ENCODE measurements around the gene PRKCH.

GRCh38 chr14:61334197-61334701, 12.9 kb downstream of the PRKCH start:
- no peak for TF ChIP-seq ZNF600 (tag by site-specific recombination; IDR thresholded peaks at IDR 0.05)
- TF ChIP-seq, protein P1, sequence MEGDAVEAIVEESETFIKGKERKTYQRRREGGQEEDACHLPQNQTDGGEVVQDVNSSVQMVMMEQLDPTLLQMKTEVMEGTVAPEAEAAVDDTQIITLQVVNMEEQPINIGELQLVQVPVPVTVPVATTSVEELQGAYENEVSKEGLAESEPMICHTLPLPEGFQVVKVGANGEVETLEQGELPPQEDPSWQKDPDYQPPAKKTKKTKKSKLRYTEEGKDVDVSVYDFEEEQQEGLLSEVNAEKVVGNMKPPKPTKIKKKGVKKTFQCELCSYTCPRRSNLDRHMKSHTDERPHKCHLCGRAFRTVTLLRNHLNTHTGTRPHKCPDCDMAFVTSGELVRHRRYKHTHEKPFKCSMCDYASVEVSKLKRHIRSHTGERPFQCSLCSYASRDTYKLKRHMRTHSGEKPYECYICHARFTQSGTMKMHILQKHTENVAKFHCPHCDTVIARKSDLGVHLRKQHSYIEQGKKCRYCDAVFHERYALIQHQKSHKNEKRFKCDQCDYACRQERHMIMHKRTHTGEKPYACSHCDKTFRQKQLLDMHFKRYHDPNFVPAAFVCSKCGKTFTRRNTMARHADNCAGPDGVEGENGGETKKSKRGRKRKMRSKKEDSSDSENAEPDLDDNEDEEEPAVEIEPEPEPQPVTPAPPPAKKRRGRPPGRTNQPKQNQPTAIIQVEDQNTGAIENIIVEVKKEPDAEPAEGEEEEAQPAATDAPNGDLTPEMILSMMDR (tag by site-specific recombination; IDR thresholded peaks at IDR 0.05): no peak
